Lung (tissue), 12 donors: ENCODE results near the gene TANGO6. TPM values are rescaled to one million over a fixed set of nuclear protein-coding genes. Genes with fewer than 3 reads are reported as not detected.
"Not testable (repeated sequence)": the region's sequence is repeated elsewhere in the genome, so short reads cannot be mapped to it uniquely, and the experiment has no call there.

Experiments used
- ATAC-seq: fragments of 200-7000 bp; cut with Tn5 transposase; one replicate; pipeline ENCODE4 v1.9.1; 2020; ENCODE audit warnings: moderate number of reproducible peaks; ENCODE audit not compliant: insufficient read depth, low FRiP score
- DNase-seq, 3 donors: peaks; one replicate each; pipeline ENCODE4 v3.0.0-alpha.2; 2013 to 2017
- H3K27ac ChIP-seq, 2 donors: one replicate each; pipeline ENCODE4 v1.5.1; 2013; ENCODE audit warnings: mild to moderate bottlenecking in 2 of 2, moderate library complexity in 2 of 2, control low read depth in 1 of 2, inconsistent platforms in 1 of 2, low read depth in 1 of 2, low read length in 1 of 2
- H3K27me3 ChIP-seq, 3 donors: one replicate each; pipeline ENCODE4 v1.5.1; 2013; ENCODE audit warnings: low read length in 2 of 3; ENCODE audit not compliant: control insufficient read depth in 3 of 3, insufficient read depth in 3 of 3
- H3K36me3 ChIP-seq, 4 donors: one replicate each; pipeline ENCODE4 v1.5.1; 2013; ENCODE audit warnings: low read length in 4 of 4, mild to moderate bottlenecking in 1 of 4, moderate library complexity in 1 of 4; ENCODE audit not compliant: control insufficient read depth in 4 of 4, insufficient read depth in 4 of 4
- H3K4me1 ChIP-seq, 5 donors: one replicate each; pipeline ENCODE4 v1.5.1; 2013; ENCODE audit warnings: low read length in 5 of 5, mild to moderate bottlenecking in 2 of 5, moderate library complexity in 1 of 5; ENCODE audit not compliant: control insufficient read depth in 5 of 5, insufficient read depth in 5 of 5
- H3K4me3 ChIP-seq: one replicate; pipeline ENCODE4 v1.5.1; 2013; ENCODE audit warnings: mild to moderate bottlenecking, control low read depth, moderate library complexity
- H3K9ac ChIP-seq, 2 donors: one replicate each; pipeline ENCODE4 v1.5.1; 2013; ENCODE audit warnings: low read length in 2 of 2, control low read depth in 1 of 2; ENCODE audit not compliant: insufficient read depth in 1 of 2
- H3K9me3 ChIP-seq, 4 donors: one replicate each; pipeline ENCODE4 v1.5.1; 2013; ENCODE audit warnings: low read length in 3 of 4, mild to moderate bottlenecking in 1 of 4, moderate library complexity in 1 of 4; ENCODE audit not compliant: control insufficient read depth in 4 of 4, insufficient read depth in 3 of 4
- CTCF ChIP-seq: IDR thresholded peaks from 2 replicates; pipeline ENCODE4 v1.5.1; 2012; ENCODE audit warnings: mild to moderate bottlenecking; ENCODE audit errors: control extremely low read depth, extremely low read depth
- WGBS, 2 donors: extraction: QIAGEN DNeasy Blood & Tissue Kit; methylation state at CpG; one replicate each; pipeline ENCODE4 v1.1.7; 2013; 5-methylcytosine and 5-hydroxymethylcytosine counted together
- polyA plus RNA-seq, 2 donors: library from polyadenylated mRNA; stranded (reverse); fragments of 200-250 nt; gene quantifications; one replicate each; pipeline ENCODE4 v1.2.1, GENCODE V29; 2013
- total RNA-seq, 2 donors: library from RNA; depleted of rRNA in 1 of 2; stranded (reverse); fragments of >200 nt in 1 of 2; gene quantifications; one replicate each; pipeline ENCODE4 v1.2.1, GENCODE V29; 2014 to 2021
- donor health status: control.
- donor health status: control.
- donor health status: Bipolar disorder and iron deficiency.
- donor health status: healthy.
- donor health status: DM: yes; HTN: yes; CAD: no.

The TANGO6 gene
- total and polyA plus RNA-seq, 4 donors = 2.3 to 19.3 (median 11.9) TPM

GRCh38 chr16:69056421-69056820, 213.1 kb downstream of the TANGO6 start:
- no peaks in the 10 kb centered on the region for H3K36me3 ChIP-seq
- TF ChIP-seq CTCF = no peak
- ATAC-seq (no peak), DNase-seq (no peak)
- no peak overlapping the region for H3K27ac ChIP-seq
- no peak overlapping the region for H3K4me3 ChIP-seq
- peaks cover 0 to 1% (median 0%) of the 10 kb centered on the region in 5 donors for H3K4me1 ChIP-seq
- no peaks in the 10 kb centered on the region for H3K9me3 ChIP-seq
- no peak overlapping the region for H3K9ac ChIP-seq
- no peaks in the 10 kb centered on the region for H3K27me3 ChIP-seq
- WGBS, 2 donors = 47 to 78% methylated on average over 3 of the region's 3 CpGs

GRCh38 chr16:69057400-69058378, 214.4 kb downstream of the TANGO6 start:
- DNase-seq (peak in 1 of 3 donors; percentile 16), ATAC-seq (peak; percentile 34)
- Histone ChIP-seq H3K4me1 (peaks cover 0 to 1% (median 0%) of the 10 kb centered on the region in 5 donors), H3K9ac (no peak overlapping the region), H3K36me3 (no peaks in the 10 kb centered on the region), H3K27me3 (no peaks in the 10 kb centered on the region), H3K4me3 (no peak overlapping the region), H3K27ac (peak overlapping the region in 1 of 2 donors; percentile 14), H3K9me3 (no peaks in the 10 kb centered on the region)
- TF ChIP-seq CTCF = no peak
- 55 to 60% methylated on average over 11 of the region's 11 CpGs for WGBS, 2 donors

- H3K9ac ChIP-seq, H3K27me3 ChIP-seq, H3K9me3 ChIP-seq, H3K36me3 ChIP-seq, H3K4me3 ChIP-seq, ATAC-seq, H3K27ac ChIP-seq, DNase-seq: not testable (repeated sequence)
- H3K4me1 ChIP-seq = peaks cover 0 to 14% (median 1%) of the 10 kb centered on the region in 5 donors
- 96 to 98% methylated on average over 8 of the region's 8 CpGs for WGBS, 2 donors
Measured at GRCh38 chr16:69063491-69063890, 220.2 kb downstream of the TANGO6 start.

GRCh38 chr16:69064124-69064763, 220.9 kb downstream of the TANGO6 start:
- H3K4me1 ChIP-seq = peaks cover 0 to 14% (median 0%) of the 10 kb centered on the region in 5 donors
- 96 to 98% methylated on average over 2 of the region's 2 CpGs for WGBS, 2 donors
- ATAC-seq = no peak
- DNase-seq = no peak
- H3K27me3 ChIP-seq = no peaks in the 10 kb centered on the region
- no peak for TF ChIP-seq CTCF
- peaks cover 0 to 1% (median 0%) of the 10 kb centered on the region in 4 donors for H3K36me3 ChIP-seq
- no peak overlapping the region for H3K4me3 ChIP-seq
- H3K9ac ChIP-seq = no peak overlapping the region
- H3K27ac ChIP-seq = no peak overlapping the region
- no peaks in the 10 kb centered on the region for H3K9me3 ChIP-seq
